Stimulated activated CD8-positive, alpha-beta memory T cell treated with anti-CD3 and anti-CD28 coated beads, Interleukin-15, amount 100 ng/mL, for 24 hours (primary cell): Measurements from ENCODE around the gene SGO2.

Experiments
- DNase-seq: peaks from one replicate; pipeline ENCODE4 v3.0.0-alpha.2; 2020; ENCODE audit warnings: low read depth

The SGO2 gene

GRCh38 chr2:200525882-200526651 is at the start of gene SGO2:
Gene SGO2 (plus strand): TSS chr2:200526207. CDS start chr2:200532976, 6,769 bp downstream.
- DNase-seq: peak; percentile 84

GRCh38 chr2:200476836-200477235 is 49.2 kb upstream of the SGO2 start:
- DNase-seq: no peak

GRCh38 chr2:200477667-200478131 is 48.3 kb upstream of the SGO2 start:
- DNase-seq: no peak

- no peak for DNase-seq
These were observed 46.2 kb upstream of the SGO2 start for GRCh38 chr2:200479692-200480265.

- DNase-seq: no peak
These were observed 43.8 kb upstream of the SGO2 start for GRCh38 chr2:200482194-200482593.

- DNase-seq: no peak
These were observed 42.2 kb upstream of the SGO2 start for GRCh38 chr2:200483729-200484198.

- DNase-seq: no peak
These were observed 41.1 kb upstream of the SGO2 start for GRCh38 chr2:200484934-200485333.

GRCh38 chr2:200486529-200486928 is 39.5 kb upstream of the SGO2 start:
- DNase-seq: no peak

GRCh38 chr2:200488169-200488568 is 37.8 kb upstream of the SGO2 start:
- DNase-seq: no peak

GRCh38 chr2:200490001-200490400 is 36.0 kb upstream of the SGO2 start:
- no peak for DNase-seq

GRCh38 chr2:200492656-200493055 is 33.4 kb upstream of the SGO2 start:
- no peak for DNase-seq

GRCh38 chr2:200494048-200494447 is 32.0 kb upstream of the SGO2 start:
- no peak for DNase-seq

- DNase-seq: no peak
These were observed 29.3 kb upstream of the SGO2 start for GRCh38 chr2:200496696-200497095.

GRCh38 chr2:200498402-200499162 is 27.4 kb upstream of the SGO2 start:
- DNase-seq: no peak

GRCh38 chr2:200502196-200502595 is 23.8 kb upstream of the SGO2 start:
- no peak for DNase-seq

GRCh38 chr2:200506679-200507078 is 19.3 kb upstream of the SGO2 start:
- DNase-seq: no peak

- no peak for DNase-seq
These were observed 18.8 kb upstream of the SGO2 start for GRCh38 chr2:200507179-200507578.

- DNase-seq: no peak
These were observed 16.8 kb upstream of the SGO2 start for GRCh38 chr2:200509235-200509611.

- peak; percentile 85 for DNase-seq
These were observed 16.2 kb upstream of the SGO2 start, which contains the start of gene KCTD18 for GRCh38 chr2:200509612-200510433. Gene KCTD18 (minus strand): TSS chr2:200510068. CDS start chr2:200507016, 3,052 bp downstream.

GRCh38 chr2:200515155-200515554 is 10.9 kb upstream of the SGO2 start:
- no peak for DNase-seq

- DNase-seq: no peak
These were observed 2.8 kb upstream of the SGO2 start for GRCh38 chr2:200523158-200523557.

- DNase-seq: no peak
These were observed 2.4 kb upstream of the SGO2 start for GRCh38 chr2:200523604-200524003.
